Liver (tissue), 9 donors: ENCODE data around the gene COQ8A. TPM values are rescaled to one million over a fixed set of nuclear protein-coding genes. Genes with fewer than 3 reads are reported as not detected.

Experiments used
- DNase-seq: peaks from one replicate; pipeline ENCODE4 v3.0.0-alpha.2; 2017; ENCODE audit warnings: low spot score
- H3K27ac ChIP-seq, 2 donors: one replicate each; pipeline ENCODE4 v1.7.0; 2013; ENCODE audit warnings: inconsistent platforms in 2 of 2, low read length in 2 of 2, control low read depth in 1 of 2, low read depth in 1 of 2, mild to moderate bottlenecking in 1 of 2
- H3K27me3 ChIP-seq, 4 donors: one replicate each; pipeline versions ENCODE4 v1.6.1 to v1.7.0; 2013; ENCODE audit warnings: low read length in 3 of 4, inconsistent platforms in 1 of 4, mild to moderate bottlenecking in 1 of 4, moderate library complexity in 1 of 4; ENCODE audit not compliant: control insufficient read depth in 4 of 4, insufficient read depth in 4 of 4
- H3K36me3 ChIP-seq, 4 donors: one replicate each; pipeline versions ENCODE4 v1.6.1 to v1.7.0; 2013; ENCODE audit warnings: low read length in 3 of 4, mild to moderate bottlenecking in 3 of 4, low read depth in 1 of 4, moderate library complexity in 1 of 4; ENCODE audit not compliant: control insufficient read depth in 4 of 4, insufficient read depth in 3 of 4
- H3K4me1 ChIP-seq, 4 donors: one replicate each; pipeline versions ENCODE4 v1.6.1 to v1.7.0; 2013; ENCODE audit warnings: low read length in 3 of 4, mild to moderate bottlenecking in 3 of 4, moderate library complexity in 1 of 4; ENCODE audit not compliant: control insufficient read depth in 4 of 4, insufficient read depth in 4 of 4
- H3K4me3 ChIP-seq, 3 donors: one replicate each; pipeline versions ENCODE4 v1.6.1 to v1.7.0; 2013; ENCODE audit warnings: low read length in 3 of 3, control low read depth in 1 of 3, low read depth in 1 of 3, mild to moderate bottlenecking in 1 of 3
- H3K9ac ChIP-seq, 2 donors: one replicate each; pipeline ENCODE4 v1.7.0; 2013; ENCODE audit warnings: low read length in 2 of 2, mild to moderate bottlenecking in 2 of 2, moderate library complexity in 2 of 2, control low read depth in 1 of 2, low read depth in 1 of 2
- H3K9me3 ChIP-seq, 4 donors: one replicate each; pipeline versions ENCODE4 v1.6.1 to v1.7.0; 2013; ENCODE audit warnings: low read length in 3 of 4; ENCODE audit not compliant: control insufficient read depth in 4 of 4
- EGR1 ChIP-seq, 2 donors: IDR thresholded peaks; 2 replicates each; pipeline ENCODE4 v1.6.1; 2016 to 2018; ENCODE audit warnings: antibody characterized with exemption in 2 of 2, low read depth in 2 of 2
- FOXA1 ChIP-seq: IDR thresholded peaks from 2 replicates; pipeline ENCODE4 v1.6.1; 2016; ENCODE audit warnings: antibody characterized with exemption
- FOXA2 ChIP-seq: IDR thresholded peaks from 2 replicates; pipeline ENCODE4 v1.6.1; 2016; ENCODE audit warnings: antibody characterized with exemption
- HNF4A ChIP-seq, 2 donors: conservative IDR thresholded peaks; 2 replicates each; pipeline ENCODE4 v1.6.1; 2016; ENCODE audit warnings: antibody characterized with exemption in 2 of 2, mild to moderate bottlenecking in 2 of 2
- HNF4G ChIP-seq: IDR thresholded peaks from 2 replicates; pipeline ENCODE4 v1.6.1; 2016; ENCODE audit warnings: antibody characterized with exemption
- JUND ChIP-seq, 2 donors: IDR thresholded peaks; 2 replicates each; pipeline ENCODE4 v1.6.1; 2016; ENCODE audit warnings: antibody characterized with exemption in 2 of 2
- NR2F2 ChIP-seq: IDR thresholded peaks from 2 replicates; pipeline ENCODE4 v1.6.1; 2016; ENCODE audit warnings: antibody characterized with exemption
- RAD21 ChIP-seq, 2 donors: IDR thresholded peaks; 2 replicates each; pipeline ENCODE4 v1.6.1; 2016; ENCODE audit warnings: antibody characterized with exemption in 2 of 2, mild to moderate bottlenecking in 2 of 2
- RXRA ChIP-seq, 2 donors: IDR thresholded peaks; 2 replicates each; pipeline ENCODE4 v1.6.1; 2017 to 2018; ENCODE audit warnings: antibody characterized with exemption in 2 of 2, mild to moderate bottlenecking in 1 of 2
- SP1 ChIP-seq: IDR thresholded peaks from 2 replicates; pipeline ENCODE4 v1.6.1; 2018; ENCODE audit warnings: antibody characterized with exemption, mild to moderate bottlenecking
- TAF1 ChIP-seq: conservative IDR thresholded peaks from 2 replicates; pipeline ENCODE4 v1.6.1; 2016; ENCODE audit warnings: antibody characterized with exemption, mild to moderate bottlenecking
- YY1 ChIP-seq: IDR thresholded peaks from 2 replicates; pipeline ENCODE4 v1.6.1; 2016; ENCODE audit warnings: antibody characterized with exemption, mild to moderate bottlenecking
- WGBS: extraction: QIAGEN DNeasy Blood & Tissue Kit; methylation state at CpG from one replicate; pipeline ENCODE4 v1.1.7; 2013; 5-methylcytosine and 5-hydroxymethylcytosine counted together
- polyA plus RNA-seq, 2 donors: library from polyadenylated mRNA; stranded (reverse) in 1 of 2; unstranded in 1 of 2; fragments of 200-250 nt in 1 of 2; fragments of >200 nt in 1 of 2; fragmentation: Nextera tagmentation in 1 of 2; extraction: Ambion mirVana in 1 of 2; gene quantifications; one replicate each; pipeline versions ENCODE4 v1.2.1 to v1.2.3, GENCODE V29; 2013 to 2015
- total RNA-seq, 2 donors: library from RNA; depleted of rRNA; stranded (reverse); fragments of >200 nt; gene quantifications; one replicate each; pipeline ENCODE4 v1.2.3, GENCODE V29; 2014
- TF ChIP-seq, protein P1 (sequence below): fragments of 150-350 bp; IDR thresholded peaks from 2 replicates; pipeline ENCODE4 v1.5.1; 2017; ENCODE audit warnings: improper control_type of control experiment, low read depth, low read length; ENCODE audit not compliant: missing input control
- TF ChIP-seq, protein P2 (sequence below): IDR thresholded peaks from 2 replicates; pipeline ENCODE4 v1.6.1; 2016; ENCODE audit warnings: antibody characterized with exemption
- TF ChIP-seq, protein P3 (sequence below): IDR thresholded peaks from 2 replicates; pipeline ENCODE4 v1.6.1; 2016; ENCODE audit warnings: antibody characterized with exemption
- TF ChIP-seq, protein P4 (sequence below): IDR thresholded peaks from 2 replicates; pipeline ENCODE4 v1.6.1; 2016; ENCODE audit warnings: antibody characterized with exemption
- TF ChIP-seq, protein P5 (sequence below): IDR thresholded peaks from 2 replicates; pipeline ENCODE4 v1.6.1; 2016; ENCODE audit warnings: antibody characterized with exemption, mild to moderate bottlenecking
- donor health status: healthy.
- donor health status: healthy.
- donor health status: healthy.
- donor health status: healthy.
- donor health status: healthy.

The COQ8A gene
- total and polyA plus RNA-seq, 4 donors = 24.4 to 60.0 (median 54.9) TPM

DNA sequence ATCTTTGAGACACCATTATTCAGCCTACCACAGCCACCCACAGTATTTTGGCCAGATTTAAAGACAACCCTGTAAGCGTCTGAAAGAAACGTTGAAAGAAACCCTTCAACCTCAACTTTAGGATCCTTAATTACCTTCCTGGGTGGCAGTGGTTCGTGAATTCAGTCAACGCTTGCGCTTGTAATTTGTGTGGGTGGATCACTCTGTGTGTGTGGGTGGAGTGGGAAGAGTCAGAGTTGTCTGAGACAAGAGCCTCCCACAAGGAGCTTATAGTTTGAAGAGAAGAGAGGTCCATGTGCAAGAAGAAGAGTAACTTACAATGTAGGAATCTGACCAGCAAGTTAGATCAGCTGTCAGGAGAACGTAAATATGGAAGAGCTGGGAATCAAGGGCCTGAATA, 8.4 kb downstream of the COQ8A start:
- no peak for DNase-seq
- H3K4me1 ChIP-seq = peaks cover 16 to 49% (median 34%) of the 10 kb centered on the region in 4 donors
- H3K27ac ChIP-seq = no peak overlapping the region
- 98% methylated on average over 6 of the region's 6 CpGs for WGBS
- no peak overlapping the region for H3K4me3 ChIP-seq
- H3K36me3 ChIP-seq = peaks cover 0 to 4% (median 0%) of the 10 kb centered on the region in 4 donors
- no peaks in the 10 kb centered on the region for H3K27me3 ChIP-seq
- no peak for TF ChIP-seq FOXA2
- TF ChIP-seq, protein P1, sequence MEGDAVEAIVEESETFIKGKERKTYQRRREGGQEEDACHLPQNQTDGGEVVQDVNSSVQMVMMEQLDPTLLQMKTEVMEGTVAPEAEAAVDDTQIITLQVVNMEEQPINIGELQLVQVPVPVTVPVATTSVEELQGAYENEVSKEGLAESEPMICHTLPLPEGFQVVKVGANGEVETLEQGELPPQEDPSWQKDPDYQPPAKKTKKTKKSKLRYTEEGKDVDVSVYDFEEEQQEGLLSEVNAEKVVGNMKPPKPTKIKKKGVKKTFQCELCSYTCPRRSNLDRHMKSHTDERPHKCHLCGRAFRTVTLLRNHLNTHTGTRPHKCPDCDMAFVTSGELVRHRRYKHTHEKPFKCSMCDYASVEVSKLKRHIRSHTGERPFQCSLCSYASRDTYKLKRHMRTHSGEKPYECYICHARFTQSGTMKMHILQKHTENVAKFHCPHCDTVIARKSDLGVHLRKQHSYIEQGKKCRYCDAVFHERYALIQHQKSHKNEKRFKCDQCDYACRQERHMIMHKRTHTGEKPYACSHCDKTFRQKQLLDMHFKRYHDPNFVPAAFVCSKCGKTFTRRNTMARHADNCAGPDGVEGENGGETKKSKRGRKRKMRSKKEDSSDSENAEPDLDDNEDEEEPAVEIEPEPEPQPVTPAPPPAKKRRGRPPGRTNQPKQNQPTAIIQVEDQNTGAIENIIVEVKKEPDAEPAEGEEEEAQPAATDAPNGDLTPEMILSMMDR = no peak
- TF ChIP-seq EGR1 (IDR thresholded peaks at IDR 0.05; ENCODE audit: low read depth in 2 of 2) = no peak
- no peak for TF ChIP-seq SP1
- TF ChIP-seq, protein P2, sequence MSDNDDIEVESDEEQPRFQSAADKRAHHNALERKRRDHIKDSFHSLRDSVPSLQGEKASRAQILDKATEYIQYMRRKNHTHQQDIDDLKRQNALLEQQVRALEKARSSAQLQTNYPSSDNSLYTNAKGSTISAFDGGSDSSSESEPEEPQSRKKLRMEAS = no peak
- no peak for TF ChIP-seq RAD21 (IDR thresholded peaks at IDR 0.05)
- TF ChIP-seq, protein P3, sequence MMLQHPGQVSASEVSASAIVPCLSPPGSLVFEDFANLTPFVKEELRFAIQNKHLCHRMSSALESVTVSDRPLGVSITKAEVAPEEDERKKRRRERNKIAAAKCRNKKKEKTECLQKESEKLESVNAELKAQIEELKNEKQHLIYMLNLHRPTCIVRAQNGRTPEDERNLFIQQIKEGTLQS = no peak
- TF ChIP-seq, protein P4, sequence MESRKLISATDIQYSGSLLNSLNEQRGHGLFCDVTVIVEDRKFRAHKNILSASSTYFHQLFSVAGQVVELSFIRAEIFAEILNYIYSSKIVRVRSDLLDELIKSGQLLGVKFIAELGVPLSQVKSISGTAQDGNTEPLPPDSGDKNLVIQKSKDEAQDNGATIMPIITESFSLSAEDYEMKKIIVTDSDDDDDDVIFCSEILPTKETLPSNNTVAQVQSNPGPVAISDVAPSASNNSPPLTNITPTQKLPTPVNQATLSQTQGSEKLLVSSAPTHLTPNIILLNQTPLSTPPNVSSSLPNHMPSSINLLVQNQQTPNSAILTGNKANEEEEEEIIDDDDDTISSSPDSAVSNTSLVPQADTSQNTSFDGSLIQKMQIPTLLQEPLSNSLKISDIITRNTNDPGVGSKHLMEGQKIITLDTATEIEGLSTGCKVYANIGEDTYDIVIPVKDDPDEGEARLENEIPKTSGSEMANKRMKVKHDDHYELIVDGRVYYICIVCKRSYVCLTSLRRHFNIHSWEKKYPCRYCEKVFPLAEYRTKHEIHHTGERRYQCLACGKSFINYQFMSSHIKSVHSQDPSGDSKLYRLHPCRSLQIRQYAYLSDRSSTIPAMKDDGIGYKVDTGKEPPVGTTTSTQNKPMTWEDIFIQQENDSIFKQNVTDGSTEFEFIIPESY = no peak
- TF ChIP-seq FOXA1 = no peak
- no peak for TF ChIP-seq TAF1
- no peak for TF ChIP-seq HNF4A (conservative IDR thresholded peaks at IDR 0.05)
- TF ChIP-seq YY1 = no peak
- TF ChIP-seq JUND (IDR thresholded peaks at IDR 0.05) = no peak
- TF ChIP-seq NR2F2 = no peak
- TF ChIP-seq RXRA (IDR thresholded peaks at IDR 0.05) = no peak
- H3K9me3 ChIP-seq = no peaks in the 10 kb centered on the region
- H3K9ac ChIP-seq = no peak overlapping the region

DNA sequence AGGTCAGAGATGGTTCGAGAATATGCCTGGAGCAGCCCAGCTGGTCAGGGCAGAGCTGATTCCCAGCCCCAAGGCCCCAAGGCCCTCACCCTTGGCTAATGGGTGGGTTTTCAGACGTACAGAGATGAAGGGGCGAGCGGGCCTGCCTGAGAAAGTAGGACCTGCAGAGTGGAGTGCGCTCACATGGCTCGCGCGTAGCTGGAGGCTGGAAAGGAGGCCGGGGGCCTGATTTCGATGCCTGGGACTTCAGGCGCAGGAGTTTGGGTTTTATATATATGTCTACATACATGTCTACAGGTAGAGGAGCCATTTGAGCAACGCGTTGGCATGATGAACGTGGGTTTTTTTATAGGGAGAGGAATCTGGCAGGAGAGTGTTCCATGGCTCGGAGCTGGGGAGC, 8.9 kb downstream of the COQ8A start:
- H3K4me1 ChIP-seq = peaks cover 16 to 44% (median 31%) of the 10 kb centered on the region in 4 donors
- WGBS = 97% methylated on average over 15 of the region's 15 CpGs
- no peaks in the 10 kb centered on the region for H3K27me3 ChIP-seq
- H3K27ac ChIP-seq = no peak overlapping the region
- DNase-seq = no peak
- H3K36me3 ChIP-seq = peaks cover 0 to 4% (median under 1%) of the 10 kb centered on the region in 4 donors
- H3K4me3 ChIP-seq = no peak overlapping the region
- no peak overlapping the region for H3K9ac ChIP-seq
- TF ChIP-seq SP1 (no peak), RAD21 (IDR thresholded peaks at IDR 0.05) (no peak), JUND (IDR thresholded peaks at IDR 0.05) (no peak), RXRA (IDR thresholded peaks at IDR 0.05) (no peak), HNF4G (no peak), NR2F2 (no peak), FOXA1 (no peak), TAF1 (no peak), YY1 (no peak), FOXA2 (no peak)
- TF ChIP-seq, protein P3 = no peak
- TF ChIP-seq, protein P4 = no peak
- TF ChIP-seq, protein P2 = no peak
- TF ChIP-seq, protein P5, sequence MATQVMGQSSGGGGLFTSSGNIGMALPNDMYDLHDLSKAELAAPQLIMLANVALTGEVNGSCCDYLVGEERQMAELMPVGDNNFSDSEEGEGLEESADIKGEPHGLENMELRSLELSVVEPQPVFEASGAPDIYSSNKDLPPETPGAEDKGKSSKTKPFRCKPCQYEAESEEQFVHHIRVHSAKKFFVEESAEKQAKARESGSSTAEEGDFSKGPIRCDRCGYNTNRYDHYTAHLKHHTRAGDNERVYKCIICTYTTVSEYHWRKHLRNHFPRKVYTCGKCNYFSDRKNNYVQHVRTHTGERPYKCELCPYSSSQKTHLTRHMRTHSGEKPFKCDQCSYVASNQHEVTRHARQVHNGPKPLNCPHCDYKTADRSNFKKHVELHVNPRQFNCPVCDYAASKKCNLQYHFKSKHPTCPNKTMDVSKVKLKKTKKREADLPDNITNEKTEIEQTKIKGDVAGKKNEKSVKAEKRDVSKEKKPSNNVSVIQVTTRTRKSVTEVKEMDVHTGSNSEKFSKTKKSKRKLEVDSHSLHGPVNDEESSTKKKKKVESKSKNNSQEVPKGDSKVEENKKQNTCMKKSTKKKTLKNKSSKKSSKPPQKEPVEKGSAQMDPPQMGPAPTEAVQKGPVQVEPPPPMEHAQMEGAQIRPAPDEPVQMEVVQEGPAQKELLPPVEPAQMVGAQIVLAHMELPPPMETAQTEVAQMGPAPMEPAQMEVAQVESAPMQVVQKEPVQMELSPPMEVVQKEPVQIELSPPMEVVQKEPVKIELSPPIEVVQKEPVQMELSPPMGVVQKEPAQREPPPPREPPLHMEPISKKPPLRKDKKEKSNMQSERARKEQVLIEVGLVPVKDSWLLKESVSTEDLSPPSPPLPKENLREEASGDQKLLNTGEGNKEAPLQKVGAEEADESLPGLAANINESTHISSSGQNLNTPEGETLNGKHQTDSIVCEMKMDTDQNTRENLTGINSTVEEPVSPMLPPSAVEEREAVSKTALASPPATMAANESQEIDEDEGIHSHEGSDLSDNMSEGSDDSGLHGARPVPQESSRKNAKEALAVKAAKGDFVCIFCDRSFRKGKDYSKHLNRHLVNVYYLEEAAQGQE = no peak
- TF ChIP-seq, protein P1 = no peak
- H3K9me3 ChIP-seq = no peaks in the 10 kb centered on the region
